Measurements from ENCODE around the gene FAM89A.
"Not testable (repeated sequence)": the region's sequence is repeated elsewhere in the genome, so short reads cannot be mapped to it uniquely, and the experiment has no call there.

- TF ChIP-seq POLR2A, CTCF (IDR thresholded peaks at IDR 0.05): not testable (repeated sequence)
Measured at GRCh38 chr1:230984622-230985515, 55.2 kb downstream of the FAM89A start.

All from ovary (tissue), 3 donors.